Neural cell (in vitro differentiated cells): ENCODE measurements around the gene ACTG2.

Source experiments
- EP300 ChIP-seq: fragments of 450-650 bp; conservative IDR thresholded peaks from 2 replicates; pipeline ENCODE4 v1.6.1; 2014; ENCODE audit warnings: antibody characterized with exemption, mild to moderate bottlenecking, moderate library complexity; ENCODE audit not compliant: poor library complexity, severe bottlenecking
- EZH2 ChIP-seq: fragments of 200-600, 300-800 bp; shearing (Covaris generic), sonication (generic); IDR thresholded peaks from 2 replicates; pipeline ENCODE4 v1.6.1; 2014; ENCODE audit warnings: antibody characterized with exemption, low read length, borderline replicate concordance, mild to moderate bottlenecking; ENCODE audit not compliant: insufficient read depth, poor library complexity, severe bottlenecking
- POLR2AphosphoS5 ChIP-seq: IDR thresholded peaks from 2 replicates; pipeline ENCODE4 v1.6.1; 2012
- REST ChIP-seq: IDR thresholded peaks from 2 replicates; pipeline ENCODE4 v1.6.1; 2012; ENCODE audit warnings: borderline replicate concordance
- SMC3 ChIP-seq: fragments of 450-650 bp; conservative IDR thresholded peaks from 2 replicates; pipeline ENCODE4 v1.6.1; 2014; ENCODE audit warnings: antibody characterized with exemption, mild to moderate bottlenecking, moderate library complexity; ENCODE audit not compliant: poor library complexity
- TAF1 ChIP-seq: IDR thresholded peaks from 2 replicates; pipeline ENCODE4 v1.6.1; 2012; ENCODE audit warnings: low read depth
- TF ChIP-seq, protein P1 (sequence below): fragments of 450-650 bp; IDR thresholded peaks from 2 replicates; pipeline ENCODE4 v1.5.1; 2014; ENCODE audit warnings: antibody characterized with exemption, mild to moderate bottlenecking, moderate library complexity; ENCODE audit not compliant: poor library complexity, severe bottlenecking

- TF ChIP-seq, protein P1, sequence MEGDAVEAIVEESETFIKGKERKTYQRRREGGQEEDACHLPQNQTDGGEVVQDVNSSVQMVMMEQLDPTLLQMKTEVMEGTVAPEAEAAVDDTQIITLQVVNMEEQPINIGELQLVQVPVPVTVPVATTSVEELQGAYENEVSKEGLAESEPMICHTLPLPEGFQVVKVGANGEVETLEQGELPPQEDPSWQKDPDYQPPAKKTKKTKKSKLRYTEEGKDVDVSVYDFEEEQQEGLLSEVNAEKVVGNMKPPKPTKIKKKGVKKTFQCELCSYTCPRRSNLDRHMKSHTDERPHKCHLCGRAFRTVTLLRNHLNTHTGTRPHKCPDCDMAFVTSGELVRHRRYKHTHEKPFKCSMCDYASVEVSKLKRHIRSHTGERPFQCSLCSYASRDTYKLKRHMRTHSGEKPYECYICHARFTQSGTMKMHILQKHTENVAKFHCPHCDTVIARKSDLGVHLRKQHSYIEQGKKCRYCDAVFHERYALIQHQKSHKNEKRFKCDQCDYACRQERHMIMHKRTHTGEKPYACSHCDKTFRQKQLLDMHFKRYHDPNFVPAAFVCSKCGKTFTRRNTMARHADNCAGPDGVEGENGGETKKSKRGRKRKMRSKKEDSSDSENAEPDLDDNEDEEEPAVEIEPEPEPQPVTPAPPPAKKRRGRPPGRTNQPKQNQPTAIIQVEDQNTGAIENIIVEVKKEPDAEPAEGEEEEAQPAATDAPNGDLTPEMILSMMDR = no peak
- TF ChIP-seq TAF1 (no peak), SMC3 (no peak), POLR2AphosphoS5 (no peak), EZH2 (no peak), REST (no peak), EP300 (no peak)
These were observed 18.9 kb downstream of the ACTG2 start for GRCh38 chr2:73911548-73912208.
